Prostate gland (tissue), 2 donors: ENCODE data around the gene A1CF. TPM values are rescaled to one million over a fixed set of nuclear protein-coding genes. Genes with fewer than 3 reads are reported as not detected.
"Not testable (repeated sequence)": the region's sequence is repeated elsewhere in the genome, so short reads cannot be mapped to it uniquely, and the experiment has no call there.

ENCODE experiments used
- DNase-seq: peaks from one replicate; pipeline ENCODE4 v3.0.0-alpha.2; 2019; ENCODE audit warnings: low spot score
- H3K27ac ChIP-seq, 2 donors: fragments of 200-600 bp; sonication (generic); 2 replicates each; pipeline ENCODE4 v1.5.1; 2017 to 2019
- H3K27me3 ChIP-seq: fragments of 200-600 bp; sonication (generic); replicated peaks from 2 replicates; pipeline ENCODE4 v1.5.1; 2019; ENCODE audit not compliant: insufficient read depth
- H3K36me3 ChIP-seq, 2 donors: fragments of 200-600 bp; sonication (generic); 1 replicate in 1 of 2; 2 replicates in 1 of 2; pipeline versions ENCODE4 v1.5.1 to v1.8.1; 2017 to 2019
- H3K4me1 ChIP-seq: fragments of 200-600 bp; sonication (generic); replicated peaks from 2 replicates; pipeline ENCODE4 v1.5.1; 2019
- H3K4me3 ChIP-seq, 2 donors: fragments of 200-600 bp; sonication (generic); 2 replicates each; pipeline ENCODE4 v1.5.1; 2017 to 2019
- H3K9me3 ChIP-seq: fragments of 200-600 bp; sonication (generic); 2 replicates; pipeline ENCODE4 v1.5.1; 2017
- CTCF ChIP-seq, 4 experiments: fragments of 200-600 bp in 2 of 4; fragments of 450-650 bp in 2 of 4; sonication (generic) in 2 of 4; IDR thresholded peaks; 1 replicate in 3 of 4; 2 replicates in 1 of 4; pipeline ENCODE4 v1.5.1; 2016 to 2019; ENCODE audit warnings: antibody characterized with exemption in 4 of 4, mild to moderate bottlenecking in 2 of 4, moderate library complexity in 2 of 4
- POLR2A ChIP-seq: fragments of 450-650 bp; IDR thresholded peaks from one replicate; pipeline ENCODE4 v1.6.1; 2016; ENCODE audit warnings: antibody characterized with exemption, mild to moderate bottlenecking
- POLR2AphosphoS5 ChIP-seq: sonication (generic); formaldehyde crosslinking; IDR thresholded peaks from one replicate; pipeline ENCODE4 v1.6.1; 2017; ENCODE audit warnings: antibody characterized with exemption
- WGBS: methylation state at CpG from one replicate; pipeline ENCODE4 v1.1.5; 2018; 5-methylcytosine and 5-hydroxymethylcytosine counted together
- intact Hi-C: fragments of 100-400 bp; cut with DNase I; formaldehyde crosslinking; loops from one replicate; pipeline ENCODE4 v1.14.2; 2022
- total RNA-seq, 2 donors: library from RNA; depleted of rRNA; stranded (reverse); fragments of >200 nt; gene quantifications; one replicate each; pipeline ENCODE4 v1.1.0, GENCODE V29; 2016

The A1CF gene
- total RNA-seq: not detected

- no peaks in the 10 kb centered on the region for H3K4me1 ChIP-seq
- H3K27me3 ChIP-seq: no peaks in the 10 kb centered on the region
- no peaks in the 10 kb centered on the region for H3K9me3 ChIP-seq
- DNase-seq: no peak
- intact Hi-C loops: no loop called here
- 42% methylated on average over 7 of the region's 7 CpGs for WGBS
- TF ChIP-seq POLR2AphosphoS5: no peak
- no peak for TF ChIP-seq POLR2A
- TF ChIP-seq CTCF (IDR thresholded peaks at IDR 0.05): no peak
- no peak within 1 kb of the TSS for H3K27ac ChIP-seq
- no peak within 1 kb of the TSS for H3K4me3 ChIP-seq
- H3K36me3 ChIP-seq: no peaks in the 10 kb centered on the region
These were observed at the start of gene A1CF for GRCh38 chr10:50885097-50885859. TSS of gene A1CF (minus strand) at chr10:50885627. CDS start at chr10:50859940, 25,687 bp downstream.

- H3K27me3 ChIP-seq: no peaks in the 10 kb centered on the region
- 75% methylated on average over 3 of the region's 3 CpGs for WGBS
- no peaks in the 10 kb centered on the region for H3K36me3 ChIP-seq
- intact Hi-C loops: no loop called here
- H3K9me3 ChIP-seq: no peaks in the 10 kb centered on the region
- H3K4me3 ChIP-seq: no peak overlapping the region
- DNase-seq: no peak
- no peaks in the 10 kb centered on the region for H3K4me1 ChIP-seq
- no peak overlapping the region for H3K27ac ChIP-seq
- no peak for TF ChIP-seq CTCF (IDR thresholded peaks at IDR 0.05)
- no peak for TF ChIP-seq POLR2AphosphoS5
- TF ChIP-seq POLR2A: no peak
These were observed 46.6 kb upstream of the A1CF start for GRCh38 chr10:50931948-50932431.

GRCh38 chr10:50929670-50930069 is 44.2 kb upstream of the A1CF start:
- 76% methylated on average over 1 of the region's 1 CpG for WGBS
- no peaks in the 10 kb centered on the region for H3K36me3 ChIP-seq
- no peaks in the 10 kb centered on the region for H3K4me1 ChIP-seq
- intact Hi-C loops: no loop called here
- TF ChIP-seq POLR2A (no peak), CTCF (IDR thresholded peaks at IDR 0.05) (no peak), POLR2AphosphoS5 (no peak)
- no peaks in the 10 kb centered on the region for H3K9me3 ChIP-seq
- no peak overlapping the region for H3K27ac ChIP-seq
- no peak for DNase-seq
- H3K4me3 ChIP-seq: no peak overlapping the region
- no peaks in the 10 kb centered on the region for H3K27me3 ChIP-seq

- no peak overlapping the region for H3K4me3 ChIP-seq
- H3K27me3 ChIP-seq: no peaks in the 10 kb centered on the region
- H3K27ac ChIP-seq: no peak overlapping the region
- no peak for TF ChIP-seq POLR2A
- TF ChIP-seq CTCF (IDR thresholded peaks at IDR 0.05): no peak
- TF ChIP-seq POLR2AphosphoS5: no peak
- intact Hi-C loops: no loop called here
- no peaks in the 10 kb centered on the region for H3K9me3 ChIP-seq
- H3K36me3 ChIP-seq: no peaks in the 10 kb centered on the region
- DNase-seq: no peak
- WGBS: 50% methylated on average over 2 of the region's 2 CpGs
- no peaks in the 10 kb centered on the region for H3K4me1 ChIP-seq
These were observed 42.7 kb upstream of the A1CF start for GRCh38 chr10:50928190-50928552.

- H3K27me3 ChIP-seq: no peaks in the 10 kb centered on the region
- intact Hi-C loops: no loop called here
- H3K4me3 ChIP-seq: no peak overlapping the region
- no peak overlapping the region for H3K27ac ChIP-seq
- 49% methylated on average over 2 of the region's 2 CpGs for WGBS
- no peaks in the 10 kb centered on the region for H3K36me3 ChIP-seq
- H3K9me3 ChIP-seq: no peaks in the 10 kb centered on the region
- no peak for TF ChIP-seq CTCF (IDR thresholded peaks at IDR 0.05)
- TF ChIP-seq POLR2AphosphoS5: no peak
- no peak for TF ChIP-seq POLR2A
- no peak for DNase-seq
- H3K4me1 ChIP-seq: no peaks in the 10 kb centered on the region
These were observed 42.2 kb upstream of the A1CF start for GRCh38 chr10:50927522-50928189.

GRCh38 chr10:50923471-50923870 is 38.0 kb upstream of the A1CF start:
- H3K9me3 ChIP-seq, H3K36me3 ChIP-seq, H3K4me1 ChIP-seq, DNase-seq, intact Hi-C loops, H3K4me3 ChIP-seq, H3K27me3 ChIP-seq, H3K27ac ChIP-seq: not testable (repeated sequence)
- WGBS: 57% methylated on average over 1 of the region's 1 CpG
